Right lobe of liver (tissue), 4 donors: Measurements from ENCODE around the gene CACNB4.

ENCODE experiments used
- POLR2A ChIP-seq: fragments of 450-650 bp; IDR thresholded peaks from one replicate; pipeline ENCODE4 v1.6.1; 2017; ENCODE audit warnings: antibody characterized with exemption, mild to moderate bottlenecking
- TF ChIP-seq, protein P1 (sequence below), 4 donors: fragments of 200-600 bp in 3 of 4; fragments of 450-650 bp in 1 of 4; IDR thresholded peaks; one replicate each; pipeline versions ENCODE4 v1.5.1 to v1.8.0; 2016 to 2022; ENCODE audit warnings: antibody characterized with exemption in 4 of 4, mild to moderate bottlenecking in 2 of 4
- donor health status: DM: no; HTN: no; CAD: no.
- donor health status: DM: no; HTN: no; CAD: no.
- donor health status: DM: no; HTN: yes; CAD: no.

DNA sequence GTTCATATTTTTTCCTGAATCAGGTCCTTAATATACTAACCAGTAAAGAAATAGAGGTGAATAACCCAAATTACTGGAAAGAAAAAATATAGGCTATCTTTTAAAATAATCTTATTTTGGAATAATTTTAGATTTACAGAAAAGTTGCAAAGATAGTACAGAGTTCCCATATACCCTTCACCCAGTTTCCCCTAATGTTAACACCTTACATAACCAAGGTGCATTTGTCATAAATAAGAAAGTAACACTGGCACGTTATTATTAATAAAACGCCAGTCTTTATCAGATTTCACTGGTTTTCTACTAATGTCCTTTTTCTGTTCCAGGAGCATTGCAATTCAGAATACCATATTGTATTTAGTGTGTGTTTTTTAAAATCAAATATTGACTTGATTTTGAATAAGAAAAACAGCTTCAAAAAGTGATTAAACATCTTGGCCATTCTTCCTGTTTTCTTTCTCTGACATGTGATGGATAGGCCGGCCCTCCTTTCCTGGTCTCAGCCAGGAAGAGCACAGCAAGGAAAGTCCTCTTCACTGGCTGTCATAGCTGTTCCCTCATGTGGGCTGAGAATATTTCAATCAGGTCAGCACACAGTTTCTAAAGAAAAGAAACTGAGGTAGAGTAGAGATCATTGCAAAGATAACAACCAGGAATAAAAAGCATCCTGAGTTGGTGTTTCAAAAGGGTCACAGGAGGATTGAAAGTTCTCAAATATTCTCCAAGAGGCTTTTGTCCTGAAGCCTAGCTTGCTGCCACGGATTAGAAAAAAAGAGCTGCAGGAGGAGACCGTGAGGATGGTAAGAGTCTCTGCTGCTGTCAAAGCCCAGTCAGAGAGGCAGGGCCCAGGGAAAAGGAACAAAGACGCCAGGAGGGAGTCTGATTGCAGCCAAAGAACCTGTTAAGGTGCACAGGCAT is 191.3 kb downstream of the CACNB4 start:
- TF ChIP-seq, protein P1, sequence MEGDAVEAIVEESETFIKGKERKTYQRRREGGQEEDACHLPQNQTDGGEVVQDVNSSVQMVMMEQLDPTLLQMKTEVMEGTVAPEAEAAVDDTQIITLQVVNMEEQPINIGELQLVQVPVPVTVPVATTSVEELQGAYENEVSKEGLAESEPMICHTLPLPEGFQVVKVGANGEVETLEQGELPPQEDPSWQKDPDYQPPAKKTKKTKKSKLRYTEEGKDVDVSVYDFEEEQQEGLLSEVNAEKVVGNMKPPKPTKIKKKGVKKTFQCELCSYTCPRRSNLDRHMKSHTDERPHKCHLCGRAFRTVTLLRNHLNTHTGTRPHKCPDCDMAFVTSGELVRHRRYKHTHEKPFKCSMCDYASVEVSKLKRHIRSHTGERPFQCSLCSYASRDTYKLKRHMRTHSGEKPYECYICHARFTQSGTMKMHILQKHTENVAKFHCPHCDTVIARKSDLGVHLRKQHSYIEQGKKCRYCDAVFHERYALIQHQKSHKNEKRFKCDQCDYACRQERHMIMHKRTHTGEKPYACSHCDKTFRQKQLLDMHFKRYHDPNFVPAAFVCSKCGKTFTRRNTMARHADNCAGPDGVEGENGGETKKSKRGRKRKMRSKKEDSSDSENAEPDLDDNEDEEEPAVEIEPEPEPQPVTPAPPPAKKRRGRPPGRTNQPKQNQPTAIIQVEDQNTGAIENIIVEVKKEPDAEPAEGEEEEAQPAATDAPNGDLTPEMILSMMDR (IDR thresholded peaks at IDR 0.05), result no peak
- no peak for TF ChIP-seq POLR2A
